Measurements from ENCODE around the gene HAL.

The HAL gene

GRCh38 chr12:95962222-95962621 lies 33.9 kb downstream of the HAL start:
- DNase-seq (ENCODE audit: low read depth in 1 of 2, low spot score in 1 of 2) = no peak
- no peak for TF ChIP-seq JUND (IDR thresholded peaks at IDR 0.05; ENCODE audit: low read depth)
- in situ Hi-C loops (cut with HindIII; ENCODE audit: low pct_unique_long_range_greater_than_20kb, low sequenced_read_pairs) = no loop called here

GRCh38 chr12:95960241-95960640 lies 35.9 kb downstream of the HAL start:
- in situ Hi-C loops (cut with HindIII; ENCODE audit: low pct_unique_long_range_greater_than_20kb, low sequenced_read_pairs) = no loop called here
- no peak for DNase-seq (ENCODE audit: low read depth in 1 of 2, low spot score in 1 of 2)
- TF ChIP-seq JUND (IDR thresholded peaks at IDR 0.05; ENCODE audit: low read depth) = no peak

GRCh38 chr12:95959107-95959506 lies 37.0 kb downstream of the HAL start:
- in situ Hi-C loops (cut with HindIII; ENCODE audit: low pct_unique_long_range_greater_than_20kb, low sequenced_read_pairs) = no loop called here
- no peak for TF ChIP-seq JUND (IDR thresholded peaks at IDR 0.05; ENCODE audit: low read depth)
- DNase-seq (ENCODE audit: low read depth in 1 of 2, low spot score in 1 of 2) = peak; percentile 74 to 75

GRCh38 chr12:95956557-95957145 lies 39.5 kb downstream of the HAL start:
- TF ChIP-seq JUND (IDR thresholded peaks at IDR 0.05; ENCODE audit: low read depth) = no peak
- DNase-seq (ENCODE audit: low read depth in 1 of 2, low spot score in 1 of 2) = no peak
- in situ Hi-C loops (cut with HindIII; ENCODE audit: low pct_unique_long_range_greater_than_20kb, low sequenced_read_pairs) = no loop called here

- in situ Hi-C loops (cut with HindIII; ENCODE audit: low pct_unique_long_range_greater_than_20kb, low sequenced_read_pairs) = no loop called here
- no peak for DNase-seq (ENCODE audit: low read depth in 1 of 2, low spot score in 1 of 2)
- TF ChIP-seq JUND (IDR thresholded peaks at IDR 0.05; ENCODE audit: low read depth) = no peak
Observed at GRCh38 chr12:95955549-95956159, 40.5 kb downstream of the HAL start.

- no peak for TF ChIP-seq JUND (IDR thresholded peaks at IDR 0.05; ENCODE audit: low read depth)
Observed at GRCh38 chr12:95953000-95953399, 43.1 kb downstream of the HAL start.

GRCh38 chr12:95951515-95951914 lies 44.6 kb downstream of the HAL start:
- DNase-seq (ENCODE audit: low read depth in 1 of 2, low spot score in 1 of 2) = no peak
- in situ Hi-C loops (cut with HindIII; ENCODE audit: low pct_unique_long_range_greater_than_20kb, low sequenced_read_pairs) = no loop called here
- no peak for TF ChIP-seq JUND (IDR thresholded peaks at IDR 0.05; ENCODE audit: low read depth)

More at GRCh38 chr12:95953000-95953399, 43.1 kb downstream of the HAL start:
- in situ Hi-C loops (cut with HindIII; ENCODE audit: low pct_unique_long_range_greater_than_20kb, low sequenced_read_pairs) = no loop called here
- no peak for DNase-seq (ENCODE audit: low read depth in 1 of 2, low spot score in 1 of 2)

GRCh38 chr12:95949477-95950206 lies 46.5 kb downstream of the HAL start:
- no peak for TF ChIP-seq JUND (IDR thresholded peaks at IDR 0.05; ENCODE audit: low read depth)
- DNase-seq (ENCODE audit: low read depth in 1 of 2, low spot score in 1 of 2) = no peak
- in situ Hi-C loops (cut with HindIII; ENCODE audit: low pct_unique_long_range_greater_than_20kb, low sequenced_read_pairs) = no loop called here

- no peak for DNase-seq (ENCODE audit: low read depth in 1 of 2, low spot score in 1 of 2)
- in situ Hi-C loops (cut with HindIII; ENCODE audit: low pct_unique_long_range_greater_than_20kb, low sequenced_read_pairs) = no loop called here
- no peak for TF ChIP-seq JUND (IDR thresholded peaks at IDR 0.05; ENCODE audit: low read depth)
Observed at GRCh38 chr12:95944108-95944704, 51.9 kb downstream of the HAL start.

GRCh38 chr12:95943330-95943842 lies 52.8 kb downstream of the HAL start, which contains the start of gene AMDHD1:
Gene AMDHD1, plus strand, starts transcription at chr12:95943331. Its CDS starts 68 bp downstream, at chr12:95943399.
- peak; percentile 48 to 82 for DNase-seq (ENCODE audit: low read depth in 1 of 2, low spot score in 1 of 2)
- in situ Hi-C loops (cut with HindIII; ENCODE audit: low pct_unique_long_range_greater_than_20kb, low sequenced_read_pairs) = no loop called here
- TF ChIP-seq JUND (IDR thresholded peaks at IDR 0.05; ENCODE audit: low read depth) = no peak

GRCh38 chr12:95942524-95943329 lies 53.4 kb downstream of the HAL start, which contains the start of gene CCDC38:
Gene CCDC38, minus strand, starts transcription at chr12:95942614. Its CDS starts 6,105 bp downstream, at chr12:95936509.
- TF ChIP-seq JUND (IDR thresholded peaks at IDR 0.05; ENCODE audit: low read depth) = no peak
- in situ Hi-C loops (cut with HindIII; ENCODE audit: low pct_unique_long_range_greater_than_20kb, low sequenced_read_pairs) = no loop called here
- DNase-seq (ENCODE audit: low read depth in 1 of 2, low spot score in 1 of 2) = peak; percentile 21 to 57

GRCh38 chr12:95942101-95942523 lies 54.0 kb downstream of the HAL start:
- in situ Hi-C loops (cut with HindIII; ENCODE audit: low pct_unique_long_range_greater_than_20kb, low sequenced_read_pairs) = no loop called here
- no peak for DNase-seq (ENCODE audit: low read depth in 1 of 2, low spot score in 1 of 2)
- TF ChIP-seq JUND (IDR thresholded peaks at IDR 0.05; ENCODE audit: low read depth) = no peak

Data from T47D (cell line).